Neural cell (in vitro differentiated cells): ENCODE data around the gene PAIP2.
"Not testable (repeated sequence)": the region's sequence is repeated elsewhere in the genome, so short reads cannot be mapped to it uniquely, and the experiment has no call there.

Experiments
- CTCF ChIP-seq: fragments of 450-650 bp; IDR thresholded peaks from 2 replicates; pipeline ENCODE4 v1.5.1; 2014; ENCODE audit warnings: antibody characterized with exemption, mild to moderate bottlenecking, moderate library complexity; ENCODE audit not compliant: poor library complexity, severe bottlenecking
- EP300 ChIP-seq: fragments of 450-650 bp; conservative IDR thresholded peaks from 2 replicates; pipeline ENCODE4 v1.6.1; 2014; ENCODE audit warnings: antibody characterized with exemption, mild to moderate bottlenecking, moderate library complexity; ENCODE audit not compliant: poor library complexity, severe bottlenecking
- MXI1 ChIP-seq: fragments of 450-650 bp; conservative IDR thresholded peaks from 2 replicates; pipeline ENCODE4 v1.6.1; 2014; ENCODE audit warnings: antibody characterized with exemption, mild to moderate bottlenecking; ENCODE audit not compliant: poor library complexity, severe bottlenecking
- POLR2AphosphoS5 ChIP-seq: IDR thresholded peaks from 2 replicates; pipeline ENCODE4 v1.6.1; 2012
- RAD21 ChIP-seq: fragments of 450-650 bp; conservative IDR thresholded peaks from 2 replicates; pipeline ENCODE4 v1.6.1; 2014; ENCODE audit warnings: antibody characterized with exemption, mild to moderate bottlenecking, moderate library complexity
- REST ChIP-seq: IDR thresholded peaks from 2 replicates; pipeline ENCODE4 v1.6.1; 2012; ENCODE audit warnings: borderline replicate concordance
- SMC3 ChIP-seq: fragments of 450-650 bp; conservative IDR thresholded peaks from 2 replicates; pipeline ENCODE4 v1.6.1; 2014; ENCODE audit warnings: antibody characterized with exemption, mild to moderate bottlenecking, moderate library complexity; ENCODE audit not compliant: poor library complexity
- TAF1 ChIP-seq: IDR thresholded peaks from 2 replicates; pipeline ENCODE4 v1.6.1; 2012; ENCODE audit warnings: low read depth

- TF ChIP-seq CTCF, MXI1, POLR2AphosphoS5, RAD21, SMC3, TAF1, EP300, REST: not testable (repeated sequence)
Measured at GRCh38 chr5:139355900-139356299, 14.2 kb downstream of the PAIP2 start.
